HEK293 (cell line): ENCODE results near the gene SFSWAP.
A peak's percentile ranks its signal among the peaks of the same experiment; 100 is the strongest.

Experiments
- CTCF ChIA-PET: fragments of 350-600 bp; formaldehyde crosslinking; extraction: SDS; loops from one replicate; lab custom pipeline; 2021; ENCODE audit warnings: antibody characterized with exemption; lab: Yijun Ruan, JAX
- POLR2A ChIA-PET: fragments of 300-600 bp; formaldehyde crosslinking; extraction: SDS; loops from one replicate; lab custom pipeline; 2020; ENCODE audit warnings: antibody characterized with exemption, inconsistent platforms; lab: Yijun Ruan, JAX
- H3K27ac ChIP-seq: fragments of 200-500 bp; sonication (Bioruptor generic); 2 replicates; pipeline ENCODE4 v1.5.1; 2014; ENCODE audit warnings: low read depth, low read length, control low read depth, inconsistent platforms; ENCODE audit errors: extremely low read depth
- H3K36me3 ChIP-seq, 2 experiments: fragments of 200-500 bp in 1 of 2; sonication (Bioruptor generic) in 1 of 2; 1 replicate in 1 of 2; 2 replicates in 1 of 2; pipeline ENCODE4 v1.5.1; 2014 to 2017; ENCODE audit warnings: inconsistent platforms in 2 of 2, low read length in 2 of 2; ENCODE audit not compliant: control insufficient read depth in 2 of 2, insufficient read depth in 1 of 2
- H3K4me1 ChIP-seq: fragments of 200-500 bp; sonication (Bioruptor generic); 2 replicates; pipeline ENCODE4 v1.5.1; 2014; ENCODE audit warnings: mild to moderate bottlenecking, low read length, inconsistent platforms; ENCODE audit not compliant: control insufficient read depth, insufficient read depth
- H3K4me3 ChIP-seq: 2 replicates; pipeline ENCODE4 v1.5.1; 2011; ENCODE audit warnings: low read depth, mild to moderate bottlenecking, control low read depth, low read length, moderate library complexity
- H3K9me3 ChIP-seq: fragments of 200-500 bp; sonication (Bioruptor generic); 2 replicates; pipeline ENCODE4 v1.5.1; 2014; ENCODE audit warnings: low read depth, low read length, inconsistent platforms; ENCODE audit not compliant: control insufficient read depth, insufficient read depth
- EGR2 ChIP-seq: fragments of 450-650 bp; formaldehyde crosslinking; IDR thresholded peaks from 2 replicates; pipeline ENCODE4 v1.5.1; 2016; ENCODE audit warnings: low read depth, missing biosample characterization, missing genetic modification characterization
- TCF7L2 ChIP-seq: IDR thresholded peaks from 2 replicates; pipeline ENCODE4 v1.6.1; 2011; ENCODE audit warnings: low read depth, mild to moderate bottlenecking, inconsistent platforms, low read length, moderate library complexity, borderline replicate concordance
- ZIC2 ChIP-seq: fragments of 450-650 bp; formaldehyde crosslinking; IDR thresholded peaks from 2 replicates; pipeline ENCODE4 v1.5.1; 2016; ENCODE audit warnings: missing biosample characterization, missing genetic modification characterization
- ZNF112 ChIP-seq: fragments of 450-650 bp; formaldehyde crosslinking; IDR thresholded peaks from 2 replicates; pipeline ENCODE4 v1.5.0; 2017; ENCODE audit warnings: missing biosample characterization, missing genetic modification characterization
- ZNF18 ChIP-seq: fragments of 450-650 bp; formaldehyde crosslinking; IDR thresholded peaks from 2 replicates; pipeline ENCODE4 v1.5.1; 2016; ENCODE audit warnings: missing biosample characterization, missing genetic modification characterization
- ZNF223 ChIP-seq: fragments of 450-650 bp; formaldehyde crosslinking; IDR thresholded peaks from 2 replicates; pipeline ENCODE4 v1.5.1; 2016; ENCODE audit warnings: missing biosample characterization, missing genetic modification characterization
- ZNF248 ChIP-seq: fragments of 450-650 bp; formaldehyde crosslinking; IDR thresholded peaks from 2 replicates; pipeline ENCODE4 v1.5.1; 2017; ENCODE audit warnings: missing biosample characterization, missing genetic modification characterization
- ZNF280D ChIP-seq: fragments of 450-650 bp; formaldehyde crosslinking; IDR thresholded peaks from 2 replicates; pipeline ENCODE4 v1.5.1; 2016; ENCODE audit warnings: missing biosample characterization, missing genetic modification characterization
- ZNF398 ChIP-seq: fragments of 450-650 bp; formaldehyde crosslinking; IDR thresholded peaks from 2 replicates; pipeline ENCODE4 v1.5.1; 2017; ENCODE audit warnings: missing biosample characterization, missing genetic modification characterization
- ZNF530 ChIP-seq: fragments of 450-650 bp; formaldehyde crosslinking; IDR thresholded peaks from 2 replicates; pipeline ENCODE4 v1.5.1; 2016; ENCODE audit warnings: low read depth, missing biosample characterization, missing genetic modification characterization
- ZNF548 ChIP-seq: fragments of 450-650 bp; formaldehyde crosslinking; IDR thresholded peaks from 2 replicates; pipeline ENCODE4 v1.5.1; 2016; ENCODE audit warnings: missing biosample characterization, missing genetic modification characterization
- ZNF580 ChIP-seq: fragments of 450-650 bp; formaldehyde crosslinking; IDR thresholded peaks from 2 replicates; pipeline ENCODE4 v1.5.1; 2016; ENCODE audit warnings: missing biosample characterization, missing genetic modification characterization
- ZNF623 ChIP-seq: fragments of 450-650 bp; formaldehyde crosslinking; IDR thresholded peaks from 2 replicates; pipeline ENCODE4 v1.5.1; 2016; ENCODE audit warnings: missing biosample characterization, missing genetic modification characterization
- ZNF701 ChIP-seq: fragments of 450-650 bp; formaldehyde crosslinking; IDR thresholded peaks from 2 replicates; pipeline ENCODE4 v1.5.1; 2016; ENCODE audit warnings: missing biosample characterization, missing genetic modification characterization
- ZNF768 ChIP-seq: fragments of 450-650 bp; formaldehyde crosslinking; IDR thresholded peaks from 2 replicates; pipeline ENCODE4 v1.5.1; 2018; ENCODE audit warnings: missing biosample characterization, mild to moderate bottlenecking, missing genetic modification characterization
- ZSCAN30 ChIP-seq: fragments of 450-650 bp; IDR thresholded peaks from 2 replicates; pipeline ENCODE4 v1.5.1; 2018; ENCODE audit warnings: missing biosample characterization, mild to moderate bottlenecking, missing genetic modification characterization, moderate library complexity

SFSWAP gene

GRCh38 chr12:131687346-131688125 is 23.4 kb upstream of the SFSWAP start:
- Histone ChIP-seq H3K36me3 (no peaks in the 10 kb centered on the region), H3K4me3 (no peak overlapping the region), H3K27ac (no peak overlapping the region), H3K4me1 (no peaks in the 10 kb centered on the region), H3K9me3 (no peaks in the 10 kb centered on the region)
- CTCF ChIA-PET: no interaction called here
- POLR2A ChIA-PET: no interaction called here
- TF ChIP-seq ZIC2 (tag by site-specific recombination) (peak; percentile 46; the same call in 1 of the 2 replicates), ZNF398 (tag by site-specific recombination) (no peak)

GRCh38 chr12:131688131-131688844 is 22.6 kb upstream of the SFSWAP start:
- Histone ChIP-seq H3K27ac (no peak overlapping the region), H3K4me1 (no peaks in the 10 kb centered on the region), H3K36me3 (no peaks in the 10 kb centered on the region), H3K9me3 (no peaks in the 10 kb centered on the region)
- POLR2A ChIA-PET: no interaction called here
- CTCF ChIA-PET: no interaction called here
- TF ChIP-seq ZNF248 (tag by site-specific recombination) (0 out of 2 replicates have a peak, but pooled peaks have one; percentile 50), EGR2 (tag by site-specific recombination) (peak; percentile 7; the same call in 1 of the 2 replicates), ZNF223 (tag by site-specific recombination) (no peak), ZSCAN30 (tag by site-specific recombination) (no peak)
- TF ChIP-seq, all 188 proteins: peak for 2
- no peak overlapping the region for H3K4me3 ChIP-seq

GRCh38 chr12:131688845-131689154 is 22.1 kb upstream of the SFSWAP start:
- no peaks in the 10 kb centered on the region for H3K36me3 ChIP-seq
- CTCF ChIA-PET: no interaction called here
- no peak overlapping the region for H3K27ac ChIP-seq
- no peaks in the 10 kb centered on the region for H3K4me1 ChIP-seq
- H3K4me3 ChIP-seq: no peak overlapping the region
- H3K9me3 ChIP-seq: no peaks in the 10 kb centered on the region
- POLR2A ChIA-PET: no interaction called here
- TF ChIP-seq ZNF623 (tag by site-specific recombination): no peak
- 0 out of 2 replicates have a peak, but pooled peaks have one; percentile 4 for TF ChIP-seq EGR2 (tag by site-specific recombination)

GRCh38 chr12:131690320-131690719 is 20.6 kb upstream of the SFSWAP start:
- no peaks in the 10 kb centered on the region for H3K4me1 ChIP-seq
- H3K27ac ChIP-seq: no peak overlapping the region
- H3K9me3 ChIP-seq: no peaks in the 10 kb centered on the region
- no peaks in the 10 kb centered on the region for H3K36me3 ChIP-seq
- CTCF ChIA-PET: no interaction called here
- TF ChIP-seq ZNF18 (tag by site-specific recombination): no peak
- TF ChIP-seq ZNF580 (tag by site-specific recombination): no peak
- no peak for TF ChIP-seq ZNF768 (tag by site-specific recombination)
- TF ChIP-seq ZNF701 (tag by site-specific recombination): no peak
- TF ChIP-seq ZNF112 (tag by site-specific recombination): no peak
- no peak for TF ChIP-seq ZNF548
- TF ChIP-seq ZNF530 (tag by site-specific recombination): no peak
- TF ChIP-seq ZNF280D: no peak
- no peak for TF ChIP-seq TCF7L2
- POLR2A ChIA-PET: no interaction called here
- no peak overlapping the region for H3K4me3 ChIP-seq
